BJ (cell line): ENCODE data around the gene DENND1A. TPM values are rescaled to one million over a fixed set of nuclear protein-coding genes. Genes with fewer than 3 reads are reported as not detected.

ENCODE experiments used
- CTCF ChIA-PET: fragments of 350-600 bp; formaldehyde crosslinking; extraction: SDS; loops from one replicate; lab custom pipeline; 2021; ENCODE audit warnings: antibody characterized with exemption, inconsistent platforms; lab: Yijun Ruan, JAX
- POLR2A ChIA-PET: fragments of 300-600 bp; sonication (Branson Sonifier 250); formaldehyde crosslinking; extraction: SDS; loops from one replicate; lab custom pipeline; 2021; ENCODE audit warnings: antibody characterized with exemption; lab: Charles Lee
- DNase-seq: peaks from one replicate; pipeline ENCODE4 v3.0.0-alpha.2; 2011; ENCODE audit warnings: low read depth
- H3K27me3 ChIP-seq: 2 replicates; pipeline ENCODE4 v1.6.0; 2011; ENCODE audit warnings: low read length; ENCODE audit not compliant: control insufficient read depth, insufficient read depth
- H3K36me3 ChIP-seq: 2 replicates; pipeline ENCODE4 v1.5.1; 2011; ENCODE audit warnings: low read length; ENCODE audit not compliant: control insufficient read depth, insufficient read depth
- H3K4me3 ChIP-seq: 2 replicates; pipeline ENCODE4 v1.5.1; 2011; ENCODE audit warnings: low read depth, mild to moderate bottlenecking, control low read depth, low read length
- CTCF ChIP-seq: IDR thresholded peaks from 2 replicates; pipeline ENCODE4 v1.5.1; 2011; ENCODE audit warnings: low read depth, mild to moderate bottlenecking, control low read depth, inconsistent platforms, low read length, moderate library complexity; ENCODE audit not compliant: insufficient read depth
- polyA plus RNA-seq: library from polyadenylated mRNA; depleted of rRNA; stranded (reverse); fragments of >200 nt; gene quantifications from 2 replicates; pipeline ENCODE4 v1.2.3, GENCODE V29; 2011

The DENND1A gene
- polyA plus RNA-seq, 1 experiment, result 24.0 TPM

- no peak for DNase-seq
- no peak for TF ChIP-seq CTCF
- ChIA-PET POLR2A (no interaction called here), CTCF (interaction anchor here (1.2 to 1.9 kb wide), 2 partner anchors 14 to 511 kb away, joined by 5 read pairs; no protein-coding TSS in a partner anchor)
- Histone ChIP-seq H3K4me3 (no peak overlapping the region), H3K27me3 (no peaks in the 10 kb centered on the region), H3K36me3 (no peaks in the 10 kb centered on the region)
These were observed 399.7 kb downstream of the DENND1A start for GRCh38 chr9:123530244-123530643.

GRCh38 chr9:123528501-123528900, 401.4 kb downstream of the DENND1A start:
- no peak for DNase-seq
- Histone ChIP-seq H3K27me3 (no peaks in the 10 kb centered on the region), H3K36me3 (no peaks in the 10 kb centered on the region), H3K4me3 (no peak overlapping the region)
- no peak for TF ChIP-seq CTCF
- CTCF ChIA-PET, result interaction anchor here (1.3 to 2.3 kb wide), 3 partner anchors 15 to 513 kb away, joined by 3 to 10 read pairs (median 5); no protein-coding TSS in a partner anchor
- POLR2A ChIA-PET, result no interaction called here

GRCh38 chr9:123527981-123528380, 401.9 kb downstream of the DENND1A start:
- H3K27me3 ChIP-seq, result no peaks in the 10 kb centered on the region

GRCh38 chr9:123525957-123526356, 404.0 kb downstream of the DENND1A start:
- no peak for DNase-seq
- Histone ChIP-seq H3K27me3 (no peaks in the 10 kb centered on the region), H3K36me3 (no peaks in the 10 kb centered on the region), H3K4me3 (no peak overlapping the region)
- TF ChIP-seq CTCF, result no peak
- ChIA-PET CTCF (no interaction called here), POLR2A (no interaction called here)

More at GRCh38 chr9:123527981-123528380, 401.9 kb downstream of the DENND1A start:
- TF ChIP-seq CTCF, result no peak
- H3K4me3 ChIP-seq, result no peak overlapping the region
- DNase-seq, result no peak
- POLR2A ChIA-PET, result no interaction called here
- CTCF ChIA-PET, result interaction anchor here (1.3 to 2.3 kb wide), 2 partner anchors 16 to 100 kb away, joined by 3 to 10 read pairs; no protein-coding TSS in a partner anchor
- no peaks in the 10 kb centered on the region for H3K36me3 ChIP-seq

- no peak for DNase-seq
- CTCF ChIA-PET, result no interaction called here
- Histone ChIP-seq H3K27me3 (no peaks in the 10 kb centered on the region), H3K36me3 (no peaks in the 10 kb centered on the region), H3K4me3 (no peak overlapping the region)
- TF ChIP-seq CTCF, result no peak
- POLR2A ChIA-PET, result no interaction called here
These were observed 404.5 kb downstream of the DENND1A start for GRCh38 chr9:123525424-123525823.
